WI38 (cell line): ENCODE measurements around the gene PGRMC1.

Experiments
- H3K4me3 ChIP-seq: 2 replicates; pipeline ENCODE4 v1.5.1; 2011; ENCODE audit warnings: low read depth, mild to moderate bottlenecking, control low read depth, low read length
- TF ChIP-seq, protein P1 (sequence below): IDR thresholded peaks from 2 replicates; pipeline ENCODE4 v1.5.1; 2012; ENCODE audit warnings: low read depth, mild to moderate bottlenecking, control low read depth, low read length

PGRMC1 gene

DNA sequence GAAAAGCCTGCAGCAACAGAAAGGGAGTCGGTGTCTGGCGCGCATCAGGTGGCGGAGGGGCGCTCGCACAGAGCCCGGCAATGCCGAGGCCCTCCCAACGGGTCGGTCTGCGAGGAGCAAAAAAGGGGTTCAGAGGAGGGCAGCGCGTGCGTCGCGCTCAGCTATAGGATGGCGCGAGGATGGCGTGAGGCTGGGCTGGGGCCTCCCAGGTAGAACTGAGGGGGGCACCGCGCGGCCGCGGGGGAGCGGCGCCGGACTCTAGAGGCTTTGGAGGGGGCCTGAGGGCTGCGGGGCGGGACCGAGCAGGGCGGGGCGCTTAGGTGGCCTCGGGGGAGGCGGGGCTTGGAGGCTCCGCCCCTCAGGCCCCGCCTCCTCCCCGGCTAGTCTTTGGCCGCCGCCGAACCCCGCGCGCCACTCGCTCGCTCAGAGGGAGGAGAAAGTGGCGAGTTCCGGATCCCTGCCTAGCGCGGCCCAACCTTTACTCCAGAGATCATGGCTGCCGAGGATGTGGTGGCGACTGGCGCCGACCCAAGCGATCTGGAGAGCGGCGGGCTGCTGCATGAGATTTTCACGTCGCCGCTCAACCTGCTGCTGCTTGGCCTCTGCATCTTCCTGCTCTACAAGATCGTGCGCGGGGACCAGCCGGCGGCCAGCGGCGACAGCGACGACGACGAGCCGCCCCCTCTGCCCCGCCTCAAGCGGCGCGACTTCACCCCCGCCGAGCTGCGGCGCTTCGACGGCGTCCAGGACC lies at the start of gene PGRMC1:
TSS of gene PGRMC1 (plus strand) at position 414 of the 751 bp plus-strand sequence. CDS start at position 493, 79 bp downstream.
- TF ChIP-seq, protein P1, sequence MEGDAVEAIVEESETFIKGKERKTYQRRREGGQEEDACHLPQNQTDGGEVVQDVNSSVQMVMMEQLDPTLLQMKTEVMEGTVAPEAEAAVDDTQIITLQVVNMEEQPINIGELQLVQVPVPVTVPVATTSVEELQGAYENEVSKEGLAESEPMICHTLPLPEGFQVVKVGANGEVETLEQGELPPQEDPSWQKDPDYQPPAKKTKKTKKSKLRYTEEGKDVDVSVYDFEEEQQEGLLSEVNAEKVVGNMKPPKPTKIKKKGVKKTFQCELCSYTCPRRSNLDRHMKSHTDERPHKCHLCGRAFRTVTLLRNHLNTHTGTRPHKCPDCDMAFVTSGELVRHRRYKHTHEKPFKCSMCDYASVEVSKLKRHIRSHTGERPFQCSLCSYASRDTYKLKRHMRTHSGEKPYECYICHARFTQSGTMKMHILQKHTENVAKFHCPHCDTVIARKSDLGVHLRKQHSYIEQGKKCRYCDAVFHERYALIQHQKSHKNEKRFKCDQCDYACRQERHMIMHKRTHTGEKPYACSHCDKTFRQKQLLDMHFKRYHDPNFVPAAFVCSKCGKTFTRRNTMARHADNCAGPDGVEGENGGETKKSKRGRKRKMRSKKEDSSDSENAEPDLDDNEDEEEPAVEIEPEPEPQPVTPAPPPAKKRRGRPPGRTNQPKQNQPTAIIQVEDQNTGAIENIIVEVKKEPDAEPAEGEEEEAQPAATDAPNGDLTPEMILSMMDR, result no peak
- H3K4me3 ChIP-seq, result peak within 1 kb of the TSS; percentile 73

DNA sequence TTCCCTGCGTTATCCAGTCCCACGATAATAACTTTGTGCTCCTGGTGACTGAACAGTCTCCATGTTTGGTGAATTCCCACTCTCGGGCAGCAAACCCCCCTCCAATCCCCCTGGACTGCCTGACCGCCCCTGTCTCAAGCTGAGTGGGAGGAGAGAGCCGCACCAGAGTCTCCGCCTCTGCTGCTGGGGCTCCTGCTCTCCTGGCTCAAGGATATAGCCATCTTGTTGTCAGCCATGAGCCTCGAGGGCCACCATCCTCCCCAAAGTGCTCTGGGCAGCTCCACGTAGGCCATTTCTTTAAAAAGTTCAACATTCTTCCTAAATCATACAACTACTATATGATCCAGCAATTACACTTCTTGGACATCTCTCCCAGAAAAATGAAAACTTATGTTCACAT lies 49.3 kb upstream of the PGRMC1 start:
- TF ChIP-seq, protein P1, result no peak
- H3K4me3 ChIP-seq, result no peak overlapping the region

DNA sequence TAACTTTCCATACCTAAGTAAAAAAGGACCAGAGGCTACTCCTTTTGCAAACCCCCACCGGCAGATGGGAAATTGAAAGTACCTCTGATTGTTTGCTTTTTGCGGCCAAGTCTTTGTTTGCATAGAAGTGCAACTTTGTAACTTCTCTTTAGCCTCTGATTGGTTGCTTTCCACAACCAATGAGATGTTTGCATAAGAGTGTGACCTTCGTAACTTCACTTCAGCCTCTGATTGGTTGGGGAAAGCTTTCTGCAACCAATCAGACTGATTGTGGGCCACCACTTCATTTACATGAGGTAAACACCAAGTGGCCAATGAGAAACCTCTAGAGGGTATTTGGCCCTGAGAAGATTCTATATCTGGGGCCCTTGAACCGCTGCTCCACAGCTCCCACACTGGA lies 48.8 kb upstream of the PGRMC1 start:
- TF ChIP-seq, protein P1, result no peak
- 0 out of 2 replicates have a peak overlapping the region, but pooled peaks have one; percentile 5 for H3K4me3 ChIP-seq

DNA sequence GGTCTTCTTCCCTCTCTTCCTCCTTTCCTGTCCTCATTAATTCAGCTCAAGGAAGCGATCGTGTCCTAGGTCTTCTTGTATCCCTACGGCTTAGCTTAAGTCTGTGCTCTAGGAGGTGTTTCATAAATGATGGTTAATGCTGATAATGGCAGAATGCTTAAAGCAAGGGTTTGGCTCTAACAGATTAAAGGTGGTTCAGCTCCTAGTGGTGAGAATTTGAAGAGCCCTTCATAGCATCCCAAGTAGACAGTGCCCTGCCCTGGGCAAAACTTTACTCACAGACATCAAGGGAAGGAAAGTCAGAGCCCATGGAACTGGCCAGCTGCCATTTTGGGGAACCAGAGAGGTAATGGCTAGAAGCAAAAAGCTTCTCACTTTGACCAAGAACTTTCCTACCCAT lies 47.0 kb upstream of the PGRMC1 start:
- no peak overlapping the region for H3K4me3 ChIP-seq
- TF ChIP-seq, protein P1, result no peak

DNA sequence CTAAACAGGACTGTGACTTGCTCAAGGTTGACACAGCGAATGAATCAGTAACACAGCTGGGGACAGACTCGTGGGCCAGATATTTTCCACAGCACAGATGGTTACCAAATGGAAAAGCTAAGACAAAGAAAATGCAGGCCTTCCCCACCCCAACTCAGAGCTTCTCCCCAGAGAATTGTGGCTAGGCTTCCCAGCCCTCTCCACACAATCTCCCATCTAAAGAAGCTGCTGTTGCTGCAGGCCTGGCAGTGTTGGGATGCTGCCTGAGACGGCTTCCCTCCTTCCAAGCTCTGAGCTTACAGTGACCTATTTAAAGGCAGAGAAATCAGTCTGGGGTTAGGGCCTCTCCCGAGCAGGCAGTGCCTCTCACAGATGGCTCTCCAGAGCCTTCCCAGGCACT lies 46.5 kb upstream of the PGRMC1 start:
- H3K4me3 ChIP-seq, result no peak overlapping the region
- TF ChIP-seq, protein P1, result no peak

DNA sequence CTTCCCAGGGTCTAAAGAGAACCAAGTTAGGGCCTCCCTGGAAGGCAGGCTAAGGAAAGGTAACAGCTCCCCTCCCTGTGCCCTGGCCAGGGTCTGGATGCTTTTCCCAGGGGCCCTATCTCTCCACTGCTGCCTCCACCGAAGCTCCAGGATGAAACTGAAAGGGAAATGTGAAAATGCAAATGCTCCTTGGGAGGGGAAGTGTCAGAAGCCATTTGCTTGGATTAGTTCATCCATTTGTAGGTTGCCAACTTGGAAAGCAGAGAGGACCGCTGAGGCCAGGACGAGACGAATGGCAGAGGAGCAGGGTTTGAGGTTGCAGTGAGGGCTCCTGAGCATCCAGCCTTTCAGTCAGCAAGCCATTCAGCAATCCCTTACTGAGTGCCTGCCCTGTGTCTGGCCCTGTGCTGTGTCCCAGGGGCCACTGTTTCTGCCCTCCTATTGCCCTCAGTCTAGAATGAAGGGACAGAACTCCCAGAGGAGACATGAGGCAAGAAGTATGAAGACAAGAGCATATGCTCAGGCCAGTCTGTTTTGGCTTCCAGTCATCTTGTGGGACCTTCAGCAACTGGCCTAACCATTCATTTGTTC lies 45.9 kb upstream of the PGRMC1 start:
- H3K4me3 ChIP-seq, result no peak overlapping the region
- TF ChIP-seq, protein P1, result no peak

DNA sequence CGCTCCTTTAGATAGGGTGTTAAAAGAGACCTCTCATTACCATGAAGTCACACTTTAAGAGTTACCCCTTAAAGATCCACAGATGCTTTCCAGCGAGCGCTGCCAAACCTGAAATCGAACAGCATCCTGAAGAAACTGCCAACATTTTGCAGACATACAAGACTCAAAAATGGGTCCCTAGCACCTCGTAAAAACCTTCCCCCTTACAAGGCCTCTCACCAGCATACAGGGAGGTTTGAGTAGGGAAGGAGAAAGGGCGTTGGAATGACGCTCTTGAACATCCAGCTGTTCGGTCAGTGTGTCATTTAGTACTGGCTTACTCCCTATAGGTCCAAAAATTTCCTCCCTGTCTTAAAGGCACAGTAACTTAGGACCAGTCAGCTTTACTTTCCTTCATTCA lies 45.3 kb upstream of the PGRMC1 start:
- TF ChIP-seq, protein P1, result no peak
- no peak overlapping the region for H3K4me3 ChIP-seq
